ENCODE results near the gene AWAT1.

- TF ChIP-seq POLR2A (IDR thresholded peaks at IDR 0.05; ENCODE audit: low read depth, low read length) (no peak), POLR2AphosphoS5 (IDR thresholded peaks at IDR 0.05; ENCODE audit: low read depth, low read length) (no peak), TAF1 (IDR thresholded peaks at IDR 0.05; ENCODE audit: low read depth, low read length) (no peak), POU2F2 (IDR thresholded peaks at IDR 0.05; ENCODE audit: low read depth, low read length) (no peak), SPI1 (IDR thresholded peaks at IDR 0.05; ENCODE audit: low read depth, low read length) (no peak)
Measured at GRCh38 chrX:70240751-70241150, 6.3 kb downstream of the AWAT1 start.

Measured in GM12891 (cell line).